Activated CD4-positive, alpha-beta memory T cell treated with anti-CD3 and anti-CD28 coated beads, Interleukin-2, amount 10 ng/mL, durations not matched to agents 7 days and 5 days (primary cell): ENCODE measurements around the gene NHERF2. TPM values are rescaled to one million over a fixed set of nuclear protein-coding genes. Genes with fewer than 3 reads are reported as not detected.
"Not testable (repeated sequence)": the region's sequence is repeated elsewhere in the genome, so short reads cannot be mapped to it uniquely, and the experiment has no call there.

Experiments
- CTCF ChIA-PET: fragments of 350-600 bp; sonication (Branson Sonifier 250); formaldehyde crosslinking; loops from one replicate; lab custom pipeline; 2021; ENCODE audit warnings: antibody characterized with exemption, inconsistent platforms; lab: Charles Lee
- POLR2A ChIA-PET: fragments of 350-600 bp; sonication (Branson Sonifier 250); formaldehyde crosslinking; loops from one replicate; lab custom pipeline; 2021; ENCODE audit warnings: antibody characterized with exemption; lab: Charles Lee
- DNase-seq: peaks from one replicate; pipeline ENCODE4 v3.0.0-alpha.2; 2020
- H3K27ac Mint-ChIP-seq: one replicate; pipeline ENCODE4 v1.8.0; 2021; ENCODE audit warnings: mild to moderate bottlenecking, mixed read lengths
- H3K27me3 Mint-ChIP-seq: one replicate; pipeline ENCODE4 v1.8.0; 2021; ENCODE audit warnings: mixed read lengths
- H3K36me3 Mint-ChIP-seq: one replicate; pipeline ENCODE4 v1.8.0; 2021; ENCODE audit warnings: low read depth, mixed read lengths
- H3K4me1 Mint-ChIP-seq: one replicate; pipeline ENCODE4 v1.8.0; 2021; ENCODE audit warnings: mixed read lengths
- H3K4me3 Mint-ChIP-seq: one replicate; pipeline ENCODE4 v1.8.0; 2021; ENCODE audit warnings: mild to moderate bottlenecking, mixed read lengths
- H3K9me3 Mint-ChIP-seq: one replicate; pipeline ENCODE4 v1.8.0; 2021; ENCODE audit warnings: mixed read lengths
- total RNA-seq, 2 experiments: library from RNA; stranded (reverse); gene quantifications; one replicate each; pipeline ENCODE4 v1.2.3, GENCODE V29; 2021

NHERF2 gene
- total RNA-seq, 2 experiments from 2014 or later: 0.85 to 0.96 TPM

- peak; percentile 83 for DNase-seq
- POLR2A ChIA-PET: interaction anchor here (1.5 to 3.2 kb wide), 5 partner anchors 18 to 145 kb away, joined by 4 to 24 read pairs (median 14); partner anchors contain the start of genes RPS2, SYNGR3 and TRAF7
- CTCF ChIA-PET: interaction anchor here (2.6 kb wide), 1 partner anchor 131 kb away, joined by 12 read pairs; no protein-coding TSS in a partner anchor
- Mint-ChIP-seq H3K9me3 (no peaks in the 10 kb centered on the region), H3K36me3 (peaks cover 15% of the 10 kb centered on the region), H3K4me1 (peaks cover 41% of the 10 kb centered on the region), H3K27ac (peak within 1 kb of the TSS; percentile 88), H3K27me3 (no peaks in the 10 kb centered on the region), H3K4me3 (peak within 1 kb of the TSS; percentile 92)
Observed at GRCh38 chr16:2009791-2010510, 16.8 kb upstream of the NHERF2 start, which contains the start of gene ZNF598. ZNF598 (minus strand) TSS chr16:2009821.

DNA sequence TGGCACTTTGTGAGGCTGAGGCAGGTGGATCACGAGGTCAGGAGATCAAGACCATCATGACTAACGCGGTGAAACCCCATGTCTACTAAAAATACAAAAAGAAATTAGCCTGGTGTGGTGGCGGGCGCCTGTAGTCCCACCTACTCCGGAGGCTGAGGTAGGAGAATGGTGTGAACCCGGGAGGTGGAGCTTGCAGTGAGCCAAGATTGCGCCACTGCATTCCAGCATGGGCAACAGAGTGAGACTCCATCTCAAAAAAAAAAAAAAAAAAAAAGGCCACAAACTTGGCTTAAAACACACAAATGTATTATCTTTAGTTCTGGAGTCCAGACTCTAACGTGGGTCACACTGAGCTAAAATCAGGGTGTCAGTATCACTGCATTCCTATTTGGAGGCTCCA, 15.0 kb upstream of the NHERF2 start:
- not testable (repeated sequence) for H3K27ac Mint-ChIP-seq, H3K27me3 Mint-ChIP-seq, DNase-seq, H3K4me3 Mint-ChIP-seq, H3K9me3 Mint-ChIP-seq
- CTCF ChIA-PET: interaction anchor here (1.0 to 1.9 kb wide), 3 partner anchors 11 to 129 kb away, joined by 3 to 6 read pairs (median 3); partner anchors contain the start of genes NTHL1 and TSC2
- POLR2A ChIA-PET: interaction anchor here (1.3 to 1.5 kb wide), 2 partner anchors 40 to 143 kb away, joined by 4 read pairs; partner anchors contain the start of gene TBL3
- H3K4me1 Mint-ChIP-seq: peaks cover 28% of the 10 kb centered on the region
- H3K36me3 Mint-ChIP-seq: peaks cover 15% of the 10 kb centered on the region

- ChIA-PET CTCF (interaction anchor here (0.6 to 1.9 kb wide), 3 partner anchors 9 to 129 kb away, joined by 5 to 6 read pairs (median 6); no protein-coding TSS in a partner anchor), POLR2A (interaction anchor here (1.6 kb wide), 1 partner anchor 34 kb away, joined by 4 read pairs; the partner anchor contains the start of genes NTHL1 and TSC2)
- DNase-seq: no peak
- Mint-ChIP-seq H3K27ac (no peak overlapping the region), H3K4me3 (no peak overlapping the region), H3K36me3 (peaks cover 6% of the 10 kb centered on the region), H3K4me1 (peaks cover 10% of the 10 kb centered on the region), H3K9me3 (no peaks in the 10 kb centered on the region), H3K27me3 (peaks cover 3% of the 10 kb centered on the region)
Observed at GRCh38 chr16:2013527-2013926, 13.2 kb upstream of the NHERF2 start.

GRCh38 chr16:2015117-2015946, 11.4 kb upstream of the NHERF2 start:
- Mint-ChIP-seq H3K4me3 (no peak overlapping the region), H3K27me3 (peaks cover 12% of the 10 kb centered on the region), H3K36me3 (no peaks in the 10 kb centered on the region), H3K9me3 (no peaks in the 10 kb centered on the region), H3K4me1 (peaks cover 2% of the 10 kb centered on the region), H3K27ac (no peak overlapping the region)
- CTCF ChIA-PET: interaction anchor here (0.7 to 2.0 kb wide), 6 partner anchors 7 to 125 kb away, joined by 3 to 10 read pairs (median 5); no protein-coding TSS in a partner anchor
- POLR2A ChIA-PET: interaction anchor here (1.0 kb wide), 1 partner anchor 140 kb away, joined by 4 read pairs; the partner anchor contains the start of gene TRAF7
- DNase-seq: no peak

GRCh38 chr16:2015947-2016208, 10.8 kb upstream of the NHERF2 start:
- peaks cover 16% of the 10 kb centered on the region for H3K27me3 Mint-ChIP-seq
- H3K27ac Mint-ChIP-seq: no peak overlapping the region
- H3K36me3 Mint-ChIP-seq: no peaks in the 10 kb centered on the region
- no peak for DNase-seq
- H3K9me3 Mint-ChIP-seq: no peaks in the 10 kb centered on the region
- H3K4me1 Mint-ChIP-seq: peaks cover 2% of the 10 kb centered on the region
- H3K4me3 Mint-ChIP-seq: no peak overlapping the region
- ChIA-PET POLR2A (interaction anchor here (1.1 kb wide), 1 partner anchor 131 kb away, joined by 6 read pairs; no protein-coding TSS in a partner anchor), CTCF (interaction anchor here (0.7 to 2.0 kb wide), 3 partner anchors 12 to 124 kb away, joined by 3 to 10 read pairs (median 9); partner anchors contain the start of gene PKD1)

DNA sequence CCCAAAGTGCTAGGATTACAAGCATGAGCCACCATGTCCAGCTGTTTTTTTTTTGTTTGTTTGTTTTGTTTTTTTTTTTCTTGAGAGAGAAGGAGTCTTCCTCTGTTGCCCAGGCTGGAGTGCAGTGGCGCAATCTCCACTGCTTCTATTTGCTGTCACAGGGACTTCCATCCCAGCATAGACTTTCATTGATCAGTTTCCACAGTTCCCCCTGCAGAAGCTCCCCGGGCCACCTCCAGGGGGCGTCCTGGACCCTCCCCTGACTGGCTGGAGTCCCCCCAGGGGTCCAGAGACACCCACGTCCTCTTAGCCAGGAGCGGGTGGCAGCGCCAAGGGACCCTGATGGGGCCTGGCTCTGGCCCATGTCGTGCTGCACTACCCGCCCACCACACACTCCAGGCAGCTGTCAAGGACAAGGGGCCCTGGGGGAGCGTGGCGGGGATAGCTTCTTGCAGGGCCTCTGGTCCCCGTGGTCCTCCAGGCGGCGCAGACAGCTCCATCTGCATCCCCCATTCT, 10.2 kb upstream of the NHERF2 start:
- Mint-ChIP-seq H3K36me3 (no peaks in the 10 kb centered on the region), H3K9me3 (no peaks in the 10 kb centered on the region), H3K4me1 (peaks cover 2% of the 10 kb centered on the region), H3K4me3 (no peak overlapping the region), H3K27ac (no peak overlapping the region), H3K27me3 (peaks cover 19% of the 10 kb centered on the region)
- POLR2A ChIA-PET: interaction anchor here (1.1 to 1.4 kb wide), 2 partner anchors 131 to 139 kb away, joined by 4 to 6 read pairs; partner anchors contain the start of gene TRAF7
- CTCF ChIA-PET: interaction anchor here (0.7 to 2.0 kb wide), 4 partner anchors 13 to 138 kb away, joined by 3 to 10 read pairs (median 6); partner anchors contain the start of gene PKD1
- no peak for DNase-seq

GRCh38 chr16:2019518-2019920, 7.2 kb upstream of the NHERF2 start, which contains the start of gene NPW:
NPW (plus strand) TSS chr16:2019785.
- H3K27me3 Mint-ChIP-seq: peaks cover 31% of the 10 kb centered on the region
- no peak for DNase-seq
- POLR2A ChIA-PET: interaction anchor here (2.5 kb wide), 1 partner anchor 136 kb away, joined by 8 read pairs; the partner anchor contains the start of gene TRAF7
- H3K27ac Mint-ChIP-seq: no peak within 1 kb of the TSS
- H3K4me1 Mint-ChIP-seq: peaks cover 14% of the 10 kb centered on the region
- H3K4me3 Mint-ChIP-seq: no peak within 1 kb of the TSS
- CTCF ChIA-PET: interaction anchor here (1.2 to 1.6 kb wide), 3 partner anchors 28 to 127 kb away, joined by 4 to 7 read pairs (median 6); partner anchors contain the start of genes NTHL1 and TSC2
- H3K9me3 Mint-ChIP-seq: no peaks in the 10 kb centered on the region
- no peaks in the 10 kb centered on the region for H3K36me3 Mint-ChIP-seq

DNA sequence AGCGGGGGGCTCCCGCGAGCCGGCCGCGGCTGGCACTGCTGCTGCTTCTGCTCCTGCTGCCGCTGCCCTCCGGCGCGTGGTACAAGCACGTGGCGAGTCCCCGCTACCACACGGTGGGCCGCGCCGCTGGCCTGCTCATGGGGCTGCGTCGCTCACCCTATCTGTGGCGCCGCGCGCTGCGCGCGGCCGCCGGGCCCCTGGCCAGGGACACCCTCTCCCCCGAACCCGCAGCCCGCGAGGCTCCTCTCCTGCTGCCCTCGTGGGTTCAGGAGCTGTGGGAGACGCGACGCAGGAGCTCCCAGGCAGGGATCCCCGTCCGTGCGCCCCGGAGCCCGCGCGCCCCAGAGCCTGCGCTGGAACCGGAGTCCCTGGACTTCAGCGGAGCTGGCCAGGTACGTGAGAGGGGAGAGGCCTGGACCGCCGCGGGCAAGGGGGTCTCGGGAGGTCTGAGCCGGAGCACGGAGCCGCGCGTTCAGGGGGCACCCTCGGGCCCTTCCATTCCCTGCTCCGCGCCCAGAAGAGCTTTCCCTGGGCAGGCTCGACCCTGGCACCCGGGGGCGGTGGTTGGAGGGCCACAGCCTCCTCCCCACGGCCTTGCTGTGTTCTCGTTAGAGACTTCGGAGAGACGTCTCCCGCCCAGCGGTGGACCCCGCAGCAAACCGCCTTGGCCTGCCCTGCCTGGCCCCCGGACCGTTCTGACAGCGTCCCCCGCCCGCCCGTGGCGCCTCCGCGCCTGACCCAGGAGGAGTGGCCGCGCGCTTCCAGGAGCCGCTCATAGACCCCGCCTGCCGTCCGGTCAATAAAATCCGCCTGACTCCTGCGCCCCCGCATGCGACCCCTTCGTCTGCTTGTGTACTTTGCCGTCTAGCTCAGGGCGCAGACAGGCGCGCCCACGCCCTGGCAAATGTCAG, 6.5 kb upstream of the NHERF2 start:
- H3K27ac Mint-ChIP-seq: no peak overlapping the region
- no peak overlapping the region for H3K4me3 Mint-ChIP-seq
- H3K9me3 Mint-ChIP-seq: no peaks in the 10 kb centered on the region
- peaks cover 34% of the 10 kb centered on the region for H3K27me3 Mint-ChIP-seq
- POLR2A ChIA-PET: interaction anchor here (2.5 kb wide), 1 partner anchor 135 kb away, joined by 8 read pairs; the partner anchor contains the start of gene TRAF7
- no peaks in the 10 kb centered on the region for H3K36me3 Mint-ChIP-seq
- no peak for DNase-seq
- H3K4me1 Mint-ChIP-seq: peaks cover 14% of the 10 kb centered on the region
- CTCF ChIA-PET: interaction anchor here (1.2 to 5.5 kb wide), 4 partner anchors 27 to 127 kb away, joined by 4 to 79 read pairs (median 6); partner anchors contain the start of genes NTHL1 and TSC2

- H3K27ac Mint-ChIP-seq: no peak overlapping the region
- CTCF ChIA-PET: interaction anchor here (0.6 to 5.5 kb wide), 18 partner anchors 8 to 509 kb away, joined by 3 to 79 read pairs (median 4); partner anchors contain the start of genes CEMP1, NTHL1, TRAF7 and TSC2
- no peak for DNase-seq
Observed at GRCh38 chr16:2022723-2023091, 4.0 kb upstream of the NHERF2 start.

DNA sequence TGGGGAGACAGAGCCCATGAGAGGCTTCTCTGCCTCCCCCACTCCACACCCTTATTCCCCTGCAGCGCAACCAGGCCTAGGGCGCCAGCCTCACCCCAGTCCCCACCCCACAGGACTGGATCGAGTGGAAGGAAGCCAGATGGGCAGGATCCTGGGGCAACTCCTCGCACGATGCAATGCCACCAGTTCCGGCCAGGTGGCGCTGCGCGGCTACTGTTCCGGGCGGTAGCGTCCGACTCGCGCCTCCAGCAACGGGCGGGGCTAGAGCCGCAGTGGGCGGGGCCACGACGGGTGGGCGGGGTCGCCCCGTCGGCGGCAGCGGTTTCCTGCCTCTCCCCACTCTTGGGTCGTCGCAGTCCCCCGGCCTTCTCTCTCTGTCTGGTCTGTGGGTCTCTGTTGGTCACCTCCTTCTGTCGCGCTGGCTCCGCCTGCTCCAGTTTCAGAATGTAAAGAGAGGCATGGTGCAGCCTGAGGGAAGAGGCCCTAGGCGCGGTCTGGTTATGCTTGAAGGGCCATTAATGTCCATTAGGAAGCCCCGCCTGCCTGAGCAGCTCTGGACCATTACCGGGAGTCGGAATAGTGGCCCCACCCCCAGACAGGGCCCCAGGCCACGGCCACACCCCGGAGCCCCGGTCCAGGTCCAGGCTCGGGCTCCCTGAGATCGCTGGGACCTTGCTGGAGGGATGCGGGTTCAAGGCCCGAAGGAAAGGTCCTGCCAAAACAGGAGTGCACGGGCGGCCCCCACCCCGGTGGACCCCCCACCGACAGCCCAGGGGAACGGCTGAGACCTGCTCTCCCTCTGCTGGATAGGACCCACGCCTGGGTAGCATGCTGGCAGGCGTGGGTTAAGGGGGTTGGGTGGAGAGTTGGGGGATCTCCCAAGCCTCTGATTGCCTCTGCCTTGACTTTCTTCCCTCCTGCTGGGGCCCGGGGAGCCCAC, 3.3 kb upstream of the NHERF2 start:
- H3K4me1 Mint-ChIP-seq: peaks cover 19% of the 10 kb centered on the region

More at GRCh38 chr16:2022723-2023091, 4.0 kb upstream of the NHERF2 start:
- peaks cover 18% of the 10 kb centered on the region for H3K4me1 Mint-ChIP-seq
- POLR2A ChIA-PET: interaction anchor here (0.6 to 1.6 kb wide), 8 partner anchors 14 to 132 kb away, joined by 3 to 8 read pairs (median 4); partner anchors contain the start of genes NTHL1, TRAF7 and TSC2
- H3K4me3 Mint-ChIP-seq: peak overlapping the region; percentile 64
- H3K9me3 Mint-ChIP-seq: no peaks in the 10 kb centered on the region
- peaks cover 44% of the 10 kb centered on the region for H3K27me3 Mint-ChIP-seq
- H3K36me3 Mint-ChIP-seq: no peaks in the 10 kb centered on the region

More for the DNA sequence above, 3.3 kb upstream of the NHERF2 start:
- peaks cover 47% of the 10 kb centered on the region for H3K27me3 Mint-ChIP-seq
- peak overlapping the region; percentile 64 for H3K4me3 Mint-ChIP-seq
- H3K9me3 Mint-ChIP-seq: no peaks in the 10 kb centered on the region
- ChIA-PET CTCF (interaction anchor here (0.6 to 5.5 kb wide), 18 partner anchors 9 to 508 kb away, joined by 3 to 79 read pairs (median 4); partner anchors contain the start of genes CEMP1, NTHL1, TRAF7 and TSC2), POLR2A (interaction anchor here (0.6 to 1.6 kb wide), 8 partner anchors 15 to 132 kb away, joined by 3 to 8 read pairs (median 4); partner anchors contain the start of genes NTHL1, TRAF7 and TSC2)
- no peaks in the 10 kb centered on the region for H3K36me3 Mint-ChIP-seq
- peak; percentile 97 for DNase-seq
- peak overlapping the region; percentile 58 for H3K27ac Mint-ChIP-seq
